Glutamatergic neuron (in vitro differentiated cells): ENCODE results near the gene RACGAP1. TPM values are rescaled to one million over a fixed set of nuclear protein-coding genes. Genes with fewer than 3 reads are reported as not detected.

Experiments
- DNase-seq: peaks from one replicate; pipeline ENCODE4 v3.0.0; 2022
- H3K27ac Mint-ChIP-seq: one replicate; pipeline ENCODE4 v1.8.0; 2020; ENCODE audit warnings: mild to moderate bottlenecking, mixed read lengths, inconsistent platforms; ENCODE audit not compliant: unreplicated experiment
- H3K27me3 Mint-ChIP-seq: one replicate; pipeline ENCODE4 v1.8.0; 2020; ENCODE audit warnings: mild to moderate bottlenecking, moderate library complexity, mixed read lengths, inconsistent platforms; ENCODE audit not compliant: unreplicated experiment
- H3K36me3 Mint-ChIP-seq: one replicate; pipeline ENCODE4 v1.8.0; 2020; ENCODE audit warnings: mild to moderate bottlenecking, mixed read lengths, inconsistent platforms; ENCODE audit not compliant: unreplicated experiment
- H3K4me1 Mint-ChIP-seq: one replicate; pipeline ENCODE4 v1.8.0; 2020; ENCODE audit warnings: mild to moderate bottlenecking, low read depth, mixed read lengths, inconsistent platforms; ENCODE audit not compliant: unreplicated experiment
- H3K4me3 Mint-ChIP-seq: one replicate; pipeline ENCODE4 v1.8.0; 2020; ENCODE audit warnings: mild to moderate bottlenecking, mixed read lengths, inconsistent platforms; ENCODE audit not compliant: unreplicated experiment
- H3K9me3 Mint-ChIP-seq: one replicate; pipeline ENCODE4 v1.8.0; 2020; ENCODE audit warnings: mild to moderate bottlenecking, moderate library complexity, mixed read lengths, inconsistent platforms; ENCODE audit not compliant: unreplicated experiment
- CTCF ChIP-seq: fragments of 200-600 bp; sonication (generic); IDR thresholded peaks from one replicate; pipeline ENCODE4 v1.5.0; 2021; ENCODE audit not compliant: partially characterized antibody, unreplicated experiment
- total RNA-seq: library from RNA; stranded (reverse); fragmentation: NEBNext Ultra II Directional; extraction: Animal tissue kit (Norgen Biotek cat#: 25700); gene quantifications from one replicate; pipeline ENCODE4 v1.2.1, GENCODE V29; 2021; ENCODE audit not compliant: unreplicated experiment

Gene RACGAP1
- total RNA-seq, 1 donor from 2014 or later = 47.1 TPM

- Mint-ChIP-seq H3K9me3 (no peaks in the 10 kb centered on the region), H3K36me3 (no peaks in the 10 kb centered on the region), H3K4me3 (no peak overlapping the region), H3K27ac (no peak overlapping the region), H3K27me3 (peaks cover 12% of the 10 kb centered on the region), H3K4me1 (peaks cover 2% of the 10 kb centered on the region)
- TF ChIP-seq CTCF = no peak
- no peak for DNase-seq
Measured at GRCh38 chr12:49953151-49953550, 72.1 kb downstream of the RACGAP1 start.

- H3K9me3 Mint-ChIP-seq = no peaks in the 10 kb centered on the region
- no peak for DNase-seq
- peaks cover 10% of the 10 kb centered on the region for H3K27me3 Mint-ChIP-seq
- H3K4me1 Mint-ChIP-seq = peaks cover 2% of the 10 kb centered on the region
- no peak overlapping the region for H3K4me3 Mint-ChIP-seq
- no peak overlapping the region for H3K27ac Mint-ChIP-seq
- no peaks in the 10 kb centered on the region for H3K36me3 Mint-ChIP-seq
- no peak for TF ChIP-seq CTCF
Measured at GRCh38 chr12:49952391-49953055, 72.8 kb downstream of the RACGAP1 start.

- Mint-ChIP-seq H3K27ac (no peak overlapping the region), H3K36me3 (no peaks in the 10 kb centered on the region), H3K4me1 (peaks cover 2% of the 10 kb centered on the region), H3K9me3 (no peaks in the 10 kb centered on the region), H3K27me3 (peaks cover 2% of the 10 kb centered on the region), H3K4me3 (no peak overlapping the region)
- DNase-seq = no peak
- TF ChIP-seq CTCF = no peak
Measured at GRCh38 chr12:49951411-49952240, 73.7 kb downstream of the RACGAP1 start.

- no peak for TF ChIP-seq CTCF
- H3K4me1 Mint-ChIP-seq = peaks cover 4% of the 10 kb centered on the region
- H3K27ac Mint-ChIP-seq = no peak within 1 kb of the TSS
- no peak for DNase-seq
- no peaks in the 10 kb centered on the region for H3K9me3 Mint-ChIP-seq
- no peaks in the 10 kb centered on the region for H3K27me3 Mint-ChIP-seq
- H3K4me3 Mint-ChIP-seq = no peak within 1 kb of the TSS
- no peaks in the 10 kb centered on the region for H3K36me3 Mint-ChIP-seq
Measured at GRCh38 chr12:49950273-49951251, 74.7 kb downstream of the RACGAP1 start, which contains the start of gene AQP2. Gene AQP2, plus strand, starts transcription at chr12:49950737. Its CDS starts 94 bp downstream, at chr12:49950831.
